Ramos (cell line): ENCODE measurements around the gene TRAPPC11.
"Not testable (repeated sequence)": the region's sequence is repeated elsewhere in the genome, so short reads cannot be mapped to it uniquely, and the experiment has no call there.

ENCODE experiments used
- in situ Hi-C: fragments of 300-500 bp; cut with MboI; formaldehyde crosslinking; loops from one replicate; pipeline ENCODE4 v1.14.3; 2022; ENCODE audit warnings: low sequenced_read_pairs; ENCODE audit not compliant: unreplicated experiment

The TRAPPC11 gene

DNA sequence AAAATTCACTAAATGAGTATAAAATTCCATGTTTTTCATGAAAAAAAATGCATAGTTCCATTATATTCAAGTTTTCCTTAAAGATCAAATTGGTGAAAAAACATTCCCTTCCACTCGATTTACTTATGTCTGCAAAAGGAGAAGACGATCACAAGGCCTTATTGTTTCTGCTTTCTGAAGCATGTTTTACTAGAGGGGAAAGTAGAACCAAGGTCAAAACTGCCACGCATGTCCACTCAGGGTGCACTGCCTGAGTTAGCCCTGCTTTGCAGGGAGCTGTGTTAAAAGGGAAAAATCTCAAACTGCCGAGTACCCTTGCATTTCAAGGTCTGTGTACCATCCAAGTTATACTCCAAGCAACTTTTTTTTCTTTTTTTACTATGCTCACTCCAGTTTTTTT lies 57.2 kb downstream of the TRAPPC11 start:
- in situ Hi-C loops, result no loop called here

- in situ Hi-C loops, result no loop called here
Observed at GRCh38 chr4:183718876-183719275, 59.8 kb downstream of the TRAPPC11 start.

DNA sequence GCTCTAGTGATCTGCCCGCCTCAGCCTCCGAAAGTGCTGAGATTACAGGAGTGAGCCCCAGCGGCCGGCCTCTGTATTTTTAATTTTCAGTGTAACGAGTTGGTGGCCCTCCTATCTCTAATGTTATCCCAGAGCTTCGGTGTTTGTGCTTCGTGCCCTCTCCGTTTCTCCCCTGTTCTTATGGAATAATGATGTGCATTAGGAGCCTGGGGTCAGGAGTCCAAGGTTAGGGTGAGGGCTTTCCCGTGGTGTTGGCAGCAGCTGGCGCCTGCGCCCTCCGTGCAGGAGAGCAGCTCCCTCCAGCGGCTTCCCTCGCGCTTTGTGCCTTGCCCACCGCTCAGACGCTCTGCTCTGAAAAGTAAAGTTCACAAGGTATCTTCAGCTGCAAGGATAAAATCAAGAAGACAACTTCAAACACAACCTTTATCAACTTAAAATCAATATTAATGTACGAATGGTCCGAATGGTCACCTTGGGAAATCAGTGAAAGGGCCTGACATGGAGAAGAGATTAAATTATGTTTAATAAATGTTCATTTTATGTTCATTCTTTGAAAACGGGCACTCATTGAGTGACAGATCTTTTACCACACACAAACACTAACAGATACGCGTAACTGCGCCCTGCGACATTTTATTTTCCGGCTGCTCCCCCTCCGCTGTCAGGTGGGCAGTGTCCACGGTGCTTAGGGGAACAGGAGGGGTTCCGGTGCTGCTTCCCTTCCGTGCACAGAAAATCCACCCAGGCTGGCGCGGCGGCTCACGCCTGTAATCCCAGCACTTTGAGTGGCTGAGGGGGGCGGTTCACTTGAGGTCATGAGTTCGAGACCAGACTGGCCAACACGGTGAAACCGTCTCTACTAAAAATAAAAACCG lies 62.4 kb downstream of the TRAPPC11 start:
- in situ Hi-C loops, result no loop called here

DNA sequence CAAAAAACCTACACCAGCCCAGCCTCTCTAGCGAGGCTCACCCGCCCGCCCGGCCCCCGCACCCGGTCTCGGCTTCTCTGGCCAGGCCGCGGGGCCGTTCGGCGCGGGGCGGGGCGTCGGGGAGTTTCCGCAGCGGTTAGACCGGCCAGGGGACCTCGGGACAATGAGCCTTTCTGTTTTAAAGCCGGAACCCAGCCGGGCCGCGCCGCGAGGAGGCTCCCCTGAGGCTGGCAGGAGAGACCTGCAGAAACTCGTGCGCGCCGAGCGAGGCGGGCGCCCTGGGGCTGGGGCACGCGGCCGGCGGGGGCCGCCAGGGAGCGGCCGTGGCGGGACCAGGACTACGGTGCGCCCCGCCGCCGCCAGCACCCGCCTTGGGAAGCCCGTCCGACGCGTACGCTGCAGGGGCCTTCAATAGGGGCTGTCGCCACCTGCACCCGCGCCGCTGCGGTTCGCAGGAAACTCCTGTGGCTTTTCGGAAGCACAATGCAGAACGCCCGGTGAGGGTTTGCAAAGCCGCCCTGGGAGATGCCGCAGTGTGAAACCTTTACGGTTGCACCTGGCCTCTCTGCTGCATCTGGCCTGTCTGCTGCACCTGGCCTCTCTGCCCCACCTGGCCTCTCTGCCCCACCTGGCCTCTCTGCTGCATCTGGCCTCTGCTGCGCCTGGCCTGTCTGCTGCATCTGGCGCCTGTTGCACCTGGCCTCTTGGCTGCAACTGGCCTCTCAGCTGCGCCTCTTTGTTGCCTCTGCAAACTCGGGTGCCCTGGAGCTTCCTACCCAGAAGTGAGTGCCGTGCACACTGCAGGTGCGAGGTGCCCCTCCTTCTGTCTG lies 63.9 kb downstream of the TRAPPC11 start:
- in situ Hi-C loops, result no loop called here

DNA sequence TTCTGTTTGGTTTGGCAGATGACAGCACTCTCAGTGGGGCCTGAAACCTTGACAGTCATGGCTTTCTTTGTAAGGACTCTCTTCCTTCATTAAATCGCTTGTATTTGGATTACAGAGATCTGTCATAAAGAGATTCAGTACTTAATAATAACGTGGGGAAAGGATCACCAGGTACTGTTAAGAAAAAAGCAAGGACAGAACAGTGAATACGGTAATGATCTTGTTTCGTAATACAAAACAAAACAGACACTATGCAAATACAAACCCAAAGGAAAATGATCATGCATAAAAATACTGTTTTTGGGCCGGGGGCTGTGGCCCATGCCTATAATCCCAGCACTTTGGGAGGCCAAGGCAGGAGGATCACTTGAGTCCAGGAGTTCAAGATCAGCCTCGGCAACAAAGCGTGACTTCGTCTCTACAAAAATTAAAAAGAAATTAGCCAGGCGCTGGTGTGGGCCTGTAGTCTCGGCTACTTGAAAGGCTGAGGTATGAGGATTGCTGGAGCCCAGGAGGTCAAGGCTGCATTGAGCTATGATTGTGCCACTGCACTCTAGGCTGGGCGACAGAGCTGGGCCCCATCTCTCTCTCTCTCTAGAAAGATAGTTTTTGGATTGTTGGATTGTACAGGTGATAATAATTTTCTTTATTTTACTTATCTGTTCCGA lies 64.6 kb downstream of the TRAPPC11 start:
- in situ Hi-C loops, result no loop called here

GRCh38 chr4:183725585-183725984 lies 66.5 kb downstream of the TRAPPC11 start:
- in situ Hi-C loops, result not testable (repeated sequence)

DNA sequence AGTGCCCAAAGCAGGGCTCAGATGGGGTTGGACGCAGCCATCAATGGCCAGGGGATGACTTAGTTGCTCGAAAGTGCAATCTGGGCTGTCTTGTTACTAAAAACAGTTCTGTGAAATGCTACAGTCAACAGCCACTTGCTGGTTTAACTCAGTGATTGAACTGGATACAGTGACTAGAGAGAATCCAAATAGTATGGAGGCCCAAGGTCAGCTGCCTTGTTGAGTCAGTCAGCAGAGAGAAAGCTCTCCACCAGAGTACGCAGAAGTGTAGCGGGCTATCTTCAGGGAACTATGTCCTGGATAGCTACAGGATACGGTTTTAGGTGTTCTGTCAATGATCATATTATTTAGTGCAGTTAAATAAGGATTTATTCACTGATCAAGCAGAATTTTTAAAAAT lies 68.4 kb downstream of the TRAPPC11 start:
- in situ Hi-C loops, result no loop called here

DNA sequence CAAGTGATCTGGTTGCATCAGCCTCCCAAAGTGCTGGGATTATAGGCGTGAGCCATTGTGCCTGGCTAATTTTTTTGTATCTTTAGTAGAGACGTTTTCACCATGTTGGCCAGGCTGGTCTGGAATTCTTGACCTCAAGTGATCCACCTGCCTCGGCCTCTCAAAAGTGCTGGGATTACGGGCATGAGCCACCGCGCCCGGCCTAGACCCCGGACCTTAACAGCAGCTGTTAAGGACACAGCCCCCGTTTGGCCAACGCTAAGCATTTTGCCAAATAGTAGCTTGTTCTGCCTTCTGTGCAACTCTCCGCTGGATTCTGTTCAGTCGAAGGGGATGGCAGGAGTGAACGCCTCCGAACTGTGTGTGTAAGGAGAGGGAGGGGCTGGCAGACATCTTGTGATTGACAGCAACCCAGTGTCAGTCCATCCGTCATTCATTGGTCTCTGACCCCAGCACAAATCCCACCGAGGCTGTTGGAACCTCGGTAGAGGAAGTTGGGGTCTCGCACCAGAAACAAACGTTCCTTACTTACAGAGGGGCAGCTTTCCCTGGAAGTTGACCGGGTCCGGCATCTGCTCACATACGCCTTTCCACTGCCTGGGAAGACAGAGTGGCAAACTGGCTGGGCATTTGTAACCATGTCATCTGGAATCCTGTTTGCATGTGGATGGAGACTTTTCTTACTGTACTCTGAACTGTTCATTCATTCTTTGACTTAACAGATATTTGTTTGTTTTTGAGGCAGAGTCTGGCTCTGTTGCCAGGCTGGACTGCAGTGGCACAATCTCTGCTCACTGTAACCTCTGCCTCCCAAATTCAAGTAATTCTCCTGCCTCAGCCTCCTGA lies 69.4 kb downstream of the TRAPPC11 start:
- in situ Hi-C loops, result no loop called here

DNA sequence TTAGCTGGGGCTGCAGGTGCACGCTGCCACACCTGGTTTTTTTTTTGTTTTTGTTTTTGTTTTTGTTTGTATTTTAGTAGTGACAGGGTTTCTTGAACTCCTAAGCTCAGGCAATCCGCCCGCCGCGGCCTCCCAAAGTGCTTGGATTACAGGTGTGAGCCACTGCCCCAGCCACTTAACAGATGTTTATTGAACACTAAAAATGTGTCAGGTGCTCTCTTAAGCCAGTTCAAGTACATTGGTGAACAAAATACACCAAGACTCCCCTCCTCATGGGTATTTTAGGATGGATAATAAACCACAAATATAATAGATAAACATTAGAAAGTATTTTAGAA lies 69.9 kb downstream of the TRAPPC11 start:
- in situ Hi-C loops, result no loop called here

DNA sequence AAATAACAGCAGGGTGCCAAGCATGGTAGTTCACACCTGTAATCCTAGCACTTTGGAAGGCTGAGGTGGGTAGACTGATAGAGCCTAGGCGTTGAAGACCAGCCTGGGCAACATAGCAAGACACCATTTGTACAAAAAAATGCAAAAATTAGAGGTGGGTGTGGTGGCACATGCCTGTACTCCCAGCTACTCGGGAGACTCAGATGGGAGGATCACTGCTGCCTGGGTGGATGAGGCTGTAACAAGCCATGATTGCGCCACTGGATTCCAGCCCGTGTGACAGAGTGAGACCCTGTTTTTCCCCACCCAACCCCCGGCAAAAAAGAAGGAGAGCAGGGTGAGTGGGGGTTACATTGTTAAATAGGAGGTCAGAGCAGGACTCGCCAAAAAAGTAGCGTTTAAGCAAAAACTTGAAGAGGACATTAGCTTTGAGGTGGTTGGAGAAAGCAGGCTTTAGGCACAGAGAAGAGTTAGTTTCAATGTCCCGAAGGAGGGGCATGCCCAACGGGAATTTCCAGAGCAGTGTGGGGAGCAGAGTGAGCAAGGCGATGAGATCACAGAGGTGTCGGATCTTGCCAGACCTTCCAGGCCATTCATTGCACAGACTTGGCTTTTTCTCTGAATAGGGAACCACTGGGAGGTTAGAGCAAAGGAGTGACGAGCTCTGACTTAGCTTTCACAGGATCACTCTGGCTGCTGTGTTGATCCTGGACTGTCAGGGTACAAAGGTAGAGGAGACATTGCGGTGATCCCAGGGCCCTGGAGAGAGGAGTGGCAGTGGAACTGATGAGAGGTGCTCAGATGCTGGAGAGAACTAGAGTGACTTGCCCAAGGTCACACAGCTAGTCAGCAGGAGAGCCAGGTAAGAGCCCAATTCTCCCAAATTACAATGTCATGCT lies 70.6 kb downstream of the TRAPPC11 start:
- in situ Hi-C loops, result no loop called here

DNA sequence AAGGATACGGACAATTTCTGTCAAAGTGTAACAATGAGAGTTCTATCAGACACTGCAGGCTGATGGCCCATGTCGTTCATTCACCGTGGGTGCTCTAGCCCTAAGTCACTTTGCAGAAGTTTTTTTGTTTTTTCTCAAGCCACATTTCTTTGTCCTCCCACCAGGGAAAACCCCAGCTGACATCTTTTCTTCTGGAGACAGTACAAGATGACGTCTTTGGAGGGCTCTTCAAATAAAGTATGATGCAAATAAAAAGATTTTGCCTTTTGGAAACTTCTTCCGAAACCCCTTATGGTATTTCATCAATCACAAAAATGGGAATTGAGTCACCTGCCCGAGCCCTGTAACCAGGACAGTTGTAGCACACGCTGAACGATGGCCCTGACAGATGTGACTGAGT lies 73.2 kb downstream of the TRAPPC11 start:
- in situ Hi-C loops, result no loop called here

- in situ Hi-C loops, result no loop called here
Observed at GRCh38 chr4:183733181-183733580, 74.1 kb downstream of the TRAPPC11 start.

DNA sequence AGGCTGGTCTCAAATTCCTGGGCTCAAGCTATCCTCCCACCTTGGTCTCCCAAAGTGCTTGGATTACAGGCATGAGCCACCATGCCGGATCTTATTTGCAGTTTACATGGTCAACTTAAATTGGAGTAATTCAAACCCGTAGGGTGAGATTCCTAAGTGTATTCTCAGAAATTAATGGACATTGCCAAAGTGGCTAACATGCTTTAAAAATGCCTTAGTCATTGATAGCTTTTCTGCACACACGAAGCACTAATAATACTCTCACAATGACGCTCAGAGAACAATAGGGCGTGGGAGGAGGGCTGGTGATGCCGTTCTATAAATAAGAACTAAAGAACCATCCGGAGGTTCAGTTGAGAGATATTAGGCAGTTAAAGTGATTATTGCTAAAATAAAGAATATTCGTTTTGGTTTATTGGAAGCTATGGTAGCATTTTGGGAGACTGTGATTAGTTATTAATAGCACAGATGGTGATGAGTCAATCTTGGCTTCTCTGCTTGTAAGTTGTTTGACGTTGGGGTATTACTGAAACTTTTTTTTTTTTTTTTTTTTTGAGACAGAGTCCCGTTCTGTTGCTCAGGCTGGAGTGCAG lies 79.1 kb downstream of the TRAPPC11 start:
- in situ Hi-C loops, result no loop called here

GRCh38 chr4:183738961-183739360 lies 79.9 kb downstream of the TRAPPC11 start:
- in situ Hi-C loops, result no loop called here

DNA sequence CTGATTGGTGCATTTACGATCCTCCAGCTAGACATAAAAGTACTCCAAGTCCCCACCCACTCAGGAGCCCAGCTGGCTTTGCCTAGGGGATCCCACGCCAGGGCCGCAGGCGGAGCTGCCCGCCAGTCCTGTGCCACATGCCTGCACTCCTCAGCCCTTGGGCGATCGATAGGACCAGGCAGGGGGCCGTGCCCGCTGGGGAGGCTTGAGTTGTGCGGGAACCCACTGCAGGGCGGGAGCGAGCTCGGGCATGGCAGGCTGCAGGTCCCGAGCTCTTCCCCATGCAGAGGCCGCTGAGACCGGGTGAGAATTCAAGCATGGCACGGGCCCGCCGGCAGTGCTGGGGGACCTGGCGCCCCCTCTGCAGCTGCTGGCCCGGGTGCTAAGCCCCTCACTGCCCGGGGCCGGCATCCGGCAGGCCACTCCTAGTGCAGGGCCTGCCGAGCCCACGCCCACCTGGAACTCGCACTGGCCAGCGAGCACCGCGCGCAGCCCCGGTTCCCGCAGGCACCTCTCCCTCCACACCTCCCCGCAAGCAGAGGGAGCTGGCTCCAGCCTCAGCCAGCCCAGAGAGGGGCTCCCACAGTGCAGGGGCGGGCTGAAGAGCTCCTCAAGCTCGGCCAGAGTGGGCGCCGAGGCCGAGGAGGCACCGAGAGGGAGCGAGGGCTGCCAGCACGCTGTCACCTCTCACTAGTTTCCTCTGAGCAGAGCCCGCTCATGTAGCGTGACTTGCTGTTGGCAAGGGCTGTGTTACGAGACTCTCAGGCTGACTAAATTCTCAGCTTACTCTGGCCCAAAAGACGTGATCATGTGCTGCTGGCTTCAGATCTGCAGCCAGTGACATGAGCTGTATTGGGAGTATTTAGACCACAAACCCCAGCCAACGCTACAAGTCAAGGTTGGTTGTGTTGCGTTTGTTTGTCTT lies 87.5 kb downstream of the TRAPPC11 start:
- in situ Hi-C loops, result no loop called here

DNA sequence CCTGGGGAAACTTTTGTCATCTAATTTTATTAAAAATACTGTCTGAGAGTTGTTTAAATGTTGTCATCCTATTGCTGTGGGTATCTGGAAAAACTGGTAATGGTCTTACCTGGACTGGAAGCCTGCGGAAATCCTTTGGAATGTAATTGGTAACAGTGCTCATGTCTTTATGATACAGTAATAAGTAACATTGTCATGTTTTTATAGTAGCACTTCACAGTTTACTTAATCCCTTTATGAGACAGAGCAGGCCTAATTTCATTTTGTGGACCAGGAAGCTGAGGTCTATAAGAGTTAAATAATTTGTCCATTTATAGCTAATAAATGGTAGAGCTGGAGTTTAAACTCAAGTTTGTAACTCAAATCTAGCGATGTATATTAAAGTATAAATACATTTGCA lies 88.3 kb downstream of the TRAPPC11 start:
- in situ Hi-C loops, result no loop called here

- in situ Hi-C loops, result no loop called here
Observed at GRCh38 chr4:183747931-183748670, 89.0 kb downstream of the TRAPPC11 start.
